Activated naive CD8-positive, alpha-beta T cell treated with anti-CD3 and anti-CD28 coated beads, Interleukin-2, amount 50 U/mL, for 16 hours (primary cell): ENCODE results near the gene MLXIPL.
"Not testable (repeated sequence)": the region's sequence is repeated elsewhere in the genome, so short reads cannot be mapped to it uniquely, and the experiment has no call there.

Experiments used
- DNase-seq: peaks from one replicate; pipeline ENCODE4 v3.0.0-alpha.2; 2020; ENCODE audit warnings: low read depth, low spot score

MLXIPL gene

DNA sequence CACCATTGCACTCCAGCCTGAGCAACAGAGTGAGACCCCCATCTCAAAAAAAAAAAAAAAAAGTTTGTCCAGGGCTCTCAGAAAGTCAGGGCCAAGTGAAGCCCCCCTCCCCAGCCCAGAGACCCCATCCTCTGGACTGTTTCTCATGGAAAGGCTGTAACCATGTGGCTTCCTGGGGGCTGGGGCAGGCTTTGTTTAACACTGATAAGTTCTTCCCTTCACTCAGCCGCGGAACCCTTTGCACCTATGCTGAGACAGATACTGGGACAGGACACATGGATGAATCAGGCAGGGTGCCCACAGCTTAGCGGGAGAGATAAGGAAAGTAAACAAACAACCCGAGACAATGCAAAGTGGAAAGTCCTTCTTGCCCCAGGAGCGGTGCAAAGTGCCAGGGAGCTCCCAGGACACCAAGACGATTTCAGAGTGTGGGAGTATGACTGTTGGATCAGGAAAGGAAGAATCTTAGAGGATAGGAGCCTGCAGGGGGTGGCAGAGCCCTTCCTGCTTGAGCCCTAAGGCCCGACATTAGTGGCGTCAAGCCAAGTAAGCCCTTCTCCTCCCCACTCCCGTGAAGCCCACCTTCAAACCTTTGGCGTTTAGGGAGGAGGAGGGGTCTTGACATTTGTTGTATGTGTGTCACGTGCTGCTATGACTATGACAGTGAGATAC, 11.6 kb downstream of the MLXIPL start:
- no peak for DNase-seq

DNA sequence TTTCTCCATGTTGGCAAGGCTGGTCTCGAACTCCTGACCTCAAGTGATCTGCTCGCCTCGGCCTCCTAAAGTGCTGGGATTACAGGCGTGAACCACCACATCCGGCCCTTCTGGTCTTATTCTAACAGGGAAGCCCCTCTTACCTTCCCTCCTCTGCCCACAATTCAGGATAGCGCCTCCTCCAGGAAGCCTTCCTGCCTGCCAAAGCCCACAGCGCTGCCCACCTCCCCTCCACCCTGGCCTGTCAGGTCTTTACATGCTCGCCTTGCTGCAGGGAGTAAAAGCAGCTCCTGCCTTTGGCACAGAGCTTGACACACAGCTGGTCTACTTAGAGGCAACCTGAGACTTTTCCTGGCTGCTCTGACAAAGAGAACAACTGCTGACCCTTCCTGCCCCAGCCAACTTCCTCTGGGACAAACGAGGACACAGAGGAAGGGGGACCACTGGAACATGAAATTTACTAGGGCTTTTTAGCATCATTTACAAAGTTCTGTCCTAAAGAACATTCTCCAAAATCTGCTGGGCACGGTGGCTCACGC, 13.2 kb downstream of the MLXIPL start:
- DNase-seq = no peak

DNA sequence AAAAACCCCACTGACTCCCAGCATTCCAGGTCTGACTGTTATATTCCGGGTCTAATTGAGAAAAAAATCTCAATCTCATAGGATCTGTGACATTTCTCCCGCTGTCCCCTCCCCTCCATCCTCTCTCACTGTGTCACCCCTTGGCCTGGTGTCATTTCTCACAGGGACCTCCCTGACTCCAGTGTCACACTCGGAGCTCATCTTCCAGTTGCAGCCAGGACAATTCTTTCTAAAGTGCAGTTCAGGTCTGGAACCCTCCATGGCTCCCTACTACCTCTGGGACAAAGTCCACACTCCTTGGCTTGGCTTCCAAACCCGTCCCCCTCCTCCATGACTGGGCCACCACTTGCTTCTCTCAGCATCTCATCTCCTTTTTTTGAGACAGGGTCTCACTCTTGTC, 14.2 kb downstream of the MLXIPL start:
- no peak for DNase-seq

DNA sequence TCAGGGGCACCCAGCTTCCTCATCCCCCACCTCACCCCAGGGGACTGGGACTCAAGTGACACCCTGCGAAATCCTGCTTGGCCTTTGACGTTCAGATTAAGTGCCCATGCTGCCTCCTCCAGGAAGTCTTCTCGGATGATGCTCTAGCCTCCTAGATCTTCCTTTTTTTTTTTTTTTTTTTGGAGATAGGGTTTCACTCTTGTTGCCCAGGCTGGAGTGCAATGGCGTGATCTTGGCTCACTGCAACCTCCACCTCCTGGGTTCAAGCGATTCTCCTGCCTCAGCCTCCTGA, 16.7 kb downstream of the MLXIPL start:
- DNase-seq = not testable (repeated sequence)

DNA sequence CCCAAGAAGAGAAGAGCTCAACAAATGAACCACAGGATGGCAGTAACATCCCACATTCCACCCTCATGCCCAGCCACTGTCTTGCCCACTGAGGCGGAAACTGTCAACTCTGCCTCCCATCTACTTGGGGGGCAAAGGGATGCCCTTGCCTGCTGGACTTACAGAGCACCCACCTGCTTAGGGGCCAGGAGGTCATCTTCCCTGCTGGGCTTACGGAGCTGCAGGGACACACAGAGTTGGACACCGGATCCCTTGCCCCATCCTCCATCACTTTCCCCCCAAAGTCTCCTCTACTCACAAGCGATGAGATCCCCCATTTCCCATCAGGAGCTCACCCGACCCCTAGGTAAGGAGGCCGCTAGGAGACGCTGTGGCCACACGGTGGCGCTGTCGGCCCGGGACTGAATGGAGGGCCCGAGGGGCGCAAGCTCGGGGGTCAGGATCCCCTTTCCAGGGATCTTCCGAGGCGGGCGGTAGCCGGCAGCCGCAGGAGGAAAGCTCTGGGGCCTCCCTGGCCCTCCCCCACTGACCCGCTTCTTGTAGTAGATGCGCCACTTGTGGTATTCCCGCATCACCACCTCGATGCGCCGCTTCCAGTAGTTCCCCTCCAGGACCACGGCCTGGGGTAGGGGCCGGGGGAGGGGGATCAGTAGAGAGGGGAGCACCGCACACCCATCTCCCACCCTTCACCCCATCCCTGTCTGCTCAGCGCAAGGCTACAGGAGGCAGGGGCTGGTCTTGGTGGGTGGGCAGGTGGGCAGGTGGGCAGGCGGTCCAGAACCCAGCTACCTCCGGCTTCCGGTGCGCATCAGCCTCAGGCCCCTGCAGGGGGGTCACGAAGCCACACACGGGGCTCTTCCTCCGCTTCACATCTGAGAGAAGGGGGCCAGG, 17.3 kb downstream of the MLXIPL start:
- DNase-seq = peak; percentile 49

DNA sequence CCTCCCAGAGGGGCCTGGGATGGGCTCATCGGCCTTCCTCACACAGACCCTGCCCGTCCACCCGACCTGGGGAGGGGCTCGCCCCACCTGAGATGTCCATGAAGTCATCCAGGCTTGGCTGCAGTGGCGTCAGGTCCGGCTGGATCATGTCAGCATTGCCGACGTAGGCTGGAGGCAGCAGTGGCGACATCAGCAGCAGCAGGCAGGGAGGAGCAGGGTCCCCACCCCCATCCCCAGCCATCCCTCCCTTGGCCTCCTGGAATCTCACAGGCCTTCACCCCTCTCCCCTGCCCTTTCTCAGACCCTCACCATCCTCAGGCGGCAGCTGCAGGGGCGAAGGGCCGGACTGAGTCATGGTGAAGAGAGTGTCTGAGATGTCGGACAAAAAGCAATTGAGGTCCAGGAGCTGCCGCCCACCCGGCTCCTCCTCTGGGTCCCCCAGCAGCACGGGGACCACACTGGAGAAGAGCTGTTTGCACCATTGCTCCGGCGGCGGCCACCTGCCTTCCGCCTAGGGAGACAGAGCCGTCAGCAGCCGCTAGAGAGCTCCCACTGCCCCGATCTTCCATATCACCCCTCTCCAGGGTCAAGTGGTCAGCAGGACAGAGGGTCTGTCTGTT, 18.6 kb downstream of the MLXIPL start:
- no peak for DNase-seq

DNA sequence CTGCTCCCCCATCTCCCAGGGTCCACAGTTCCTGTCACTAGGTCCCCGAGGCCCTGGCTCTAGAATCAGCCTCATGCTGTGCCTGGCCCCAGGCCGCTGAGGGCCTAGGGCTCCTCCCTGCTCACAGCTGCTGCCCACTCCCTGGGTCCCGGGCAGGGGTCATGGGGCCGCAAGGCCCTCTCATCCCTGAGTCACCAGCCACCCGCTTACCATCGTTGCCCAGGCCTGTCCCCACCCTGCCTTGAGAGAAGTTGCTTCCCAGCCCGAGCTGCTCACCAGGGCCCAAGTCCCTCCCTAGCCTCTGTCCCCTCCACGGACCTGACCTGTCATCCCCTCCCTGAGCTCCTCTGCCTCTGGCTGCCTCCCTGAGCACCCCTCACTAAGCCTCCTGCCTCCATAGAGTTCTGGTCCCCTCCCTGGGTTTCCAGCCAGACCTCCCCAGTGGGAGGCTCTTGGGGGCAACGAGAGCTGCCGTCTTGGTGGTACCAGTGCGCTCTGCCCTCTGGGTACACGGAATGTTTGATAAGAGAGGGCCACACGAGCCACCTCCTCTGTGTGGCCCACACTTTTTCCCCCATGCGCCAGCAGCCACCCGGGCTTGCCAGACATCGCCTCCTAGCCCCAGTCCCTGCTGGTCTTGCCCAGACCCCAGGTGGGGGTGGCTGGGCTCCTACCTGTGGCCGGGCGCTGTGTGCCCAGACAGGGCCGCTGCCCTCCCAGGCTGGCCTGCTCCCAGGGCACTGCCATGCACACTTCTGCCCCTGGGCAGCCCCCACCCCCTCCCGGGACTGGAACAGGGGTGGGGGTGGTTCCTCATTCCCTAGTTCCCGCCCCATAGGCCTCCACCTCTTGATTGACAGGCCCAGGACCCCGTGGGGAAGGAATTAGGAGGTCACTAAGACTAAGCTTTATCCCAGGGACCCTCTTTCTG, 21.3 kb downstream of the MLXIPL start:
- no peak for DNase-seq

DNA sequence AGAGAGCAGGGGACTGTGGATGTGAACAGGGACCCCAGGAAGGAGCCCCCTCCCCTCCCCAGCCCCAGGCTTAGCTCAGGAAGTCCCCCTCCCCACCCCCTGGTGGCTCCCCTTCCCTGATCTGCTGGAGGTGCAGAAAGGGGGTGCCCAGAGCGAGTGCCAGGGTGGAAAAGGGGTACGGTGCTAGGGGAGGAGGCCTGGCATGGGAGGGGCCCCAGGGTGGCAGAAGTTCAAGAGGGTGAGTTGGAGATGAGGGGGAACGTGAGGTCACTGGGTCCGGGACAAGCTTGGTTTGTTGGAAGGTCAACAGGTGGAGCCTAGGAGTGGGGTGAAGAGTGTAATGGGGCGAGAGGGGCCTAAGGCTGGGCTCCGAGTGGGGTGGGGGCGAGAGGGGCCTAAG, 24.4 kb downstream of the MLXIPL start:
- DNase-seq = no peak

DNA sequence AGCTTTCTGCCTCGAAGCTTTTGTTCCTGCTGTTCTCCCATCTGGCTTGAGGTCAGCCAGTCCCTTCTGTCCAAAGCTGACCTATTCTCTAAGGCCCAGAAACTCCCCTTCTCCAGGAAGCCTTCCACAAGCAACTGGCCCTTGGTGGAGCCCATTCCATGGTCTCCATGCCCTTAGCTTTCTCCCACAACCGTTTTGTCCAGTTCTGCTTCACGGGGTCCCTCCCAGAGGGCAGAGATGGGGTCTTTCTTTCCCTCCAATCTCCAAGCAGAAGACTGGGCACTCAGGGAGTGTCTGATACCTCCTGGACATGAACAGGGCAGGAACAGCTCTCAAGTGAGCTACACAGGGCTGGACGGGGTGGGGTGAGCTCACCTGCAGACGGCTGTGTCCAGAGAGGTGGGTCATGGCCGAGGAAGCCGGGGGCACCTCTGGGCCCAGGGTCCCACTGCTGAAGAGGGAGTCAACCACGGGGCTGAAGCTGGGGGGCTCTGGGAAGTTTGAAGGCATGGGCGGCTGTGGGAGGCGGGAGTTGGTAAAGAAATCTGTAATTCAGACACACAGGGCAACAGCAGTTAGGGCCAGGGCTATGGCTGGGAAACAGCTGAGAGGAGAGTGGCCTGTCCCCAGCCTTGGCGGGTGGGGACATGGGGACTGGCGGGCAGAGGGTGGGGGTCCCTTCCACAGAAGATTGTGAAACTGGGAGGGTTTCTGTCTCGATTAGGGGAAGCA, 25.0 kb downstream of the MLXIPL start:
- no peak for DNase-seq

DNA sequence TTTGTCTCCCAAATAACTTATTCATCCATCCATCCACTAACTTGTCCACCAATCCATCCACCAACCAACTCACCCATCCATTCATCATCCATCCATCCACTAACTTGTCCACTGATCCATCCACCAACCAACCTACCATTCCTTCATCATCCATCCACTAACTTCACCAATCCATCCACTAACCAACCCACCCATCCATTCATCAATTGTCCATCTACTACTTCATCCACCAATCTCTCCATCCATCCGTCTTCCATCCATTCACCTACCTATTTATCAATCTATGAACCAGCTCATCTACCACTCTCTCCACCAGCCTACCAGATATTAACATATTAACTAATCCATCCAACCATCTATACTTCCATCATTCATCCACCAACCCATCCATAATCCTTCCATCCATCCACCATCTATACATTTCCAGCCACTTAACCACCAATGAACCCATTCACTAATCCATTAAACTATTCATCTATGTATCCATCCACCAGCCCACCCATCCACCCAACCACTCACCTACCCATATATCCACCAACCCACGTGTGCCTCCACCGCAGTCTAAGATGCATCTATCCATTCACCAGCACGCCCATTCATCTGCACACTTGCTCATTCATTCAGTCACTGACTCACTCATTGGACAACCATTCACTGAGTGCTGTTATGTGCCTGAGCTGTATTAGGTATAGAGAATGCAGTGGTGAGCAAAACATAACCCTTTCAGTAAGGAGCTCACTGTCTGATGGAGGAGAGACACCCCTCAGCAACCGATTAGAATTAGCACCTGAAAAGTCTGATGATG, 26.1 kb downstream of the MLXIPL start:
- DNase-seq = no peak

DNA sequence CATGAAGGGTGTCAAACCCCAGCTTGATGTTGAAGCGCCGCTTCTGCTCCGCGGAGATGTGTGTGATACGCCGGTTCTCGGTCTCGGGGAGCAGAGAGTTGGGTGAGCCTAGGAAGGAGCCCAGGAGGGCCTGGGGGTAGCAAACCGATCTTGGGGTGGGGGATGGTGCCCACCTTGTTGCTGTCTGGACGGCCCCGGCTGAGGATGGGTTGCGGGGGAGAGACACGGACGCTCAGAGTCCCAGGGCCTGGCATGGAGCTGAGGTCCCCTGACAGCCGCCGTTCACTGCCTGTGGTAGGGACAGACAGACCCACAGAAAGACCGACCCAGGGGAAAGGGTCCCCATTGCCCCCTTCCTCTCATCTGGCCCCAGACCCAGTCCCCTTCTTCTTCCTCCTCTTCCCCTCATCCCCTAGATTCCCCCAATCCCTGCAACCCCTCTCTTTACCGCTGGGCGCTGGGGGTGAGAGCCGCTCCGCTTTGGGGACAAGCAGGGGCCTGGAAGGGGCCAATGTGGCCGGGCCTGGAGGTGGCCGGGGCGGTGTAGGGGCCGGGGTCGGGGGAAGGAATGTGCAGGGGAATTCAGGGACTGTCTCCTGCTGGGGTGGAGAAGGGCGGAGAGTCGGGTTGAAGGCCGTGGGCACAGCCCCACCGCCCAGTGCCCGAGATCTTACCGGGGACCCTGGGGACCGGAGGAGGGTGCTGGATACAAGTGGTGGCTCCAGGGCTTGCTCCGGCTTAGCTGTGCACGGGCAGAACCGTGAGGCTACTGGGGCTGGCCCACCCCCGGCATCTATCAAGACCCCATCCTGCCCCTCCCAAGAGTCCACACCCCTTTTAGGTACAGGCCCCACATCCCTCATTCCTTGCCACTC, 27.9 kb downstream of the MLXIPL start:
- DNase-seq = no peak

DNA sequence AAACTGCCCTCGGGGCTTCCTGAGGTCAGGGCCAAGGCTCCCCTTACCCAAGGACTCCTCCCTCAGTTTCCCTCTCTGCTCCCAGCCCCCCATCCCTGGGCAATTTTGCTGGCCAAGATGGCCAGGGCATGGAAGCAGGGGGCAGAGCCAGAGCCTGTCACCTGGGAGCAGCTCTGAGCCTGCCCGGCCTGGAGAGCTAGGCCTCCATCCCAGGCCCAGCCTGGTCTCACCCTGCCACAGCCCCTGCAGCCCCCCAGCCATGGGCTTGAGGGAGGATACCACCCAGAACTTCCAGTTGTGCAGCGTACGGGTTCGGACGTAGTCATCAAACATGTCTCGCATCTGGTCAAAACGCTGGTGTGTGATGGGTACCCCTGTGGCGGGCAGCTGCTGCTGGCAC, 29.0 kb downstream of the MLXIPL start:
- DNase-seq = no peak

DNA sequence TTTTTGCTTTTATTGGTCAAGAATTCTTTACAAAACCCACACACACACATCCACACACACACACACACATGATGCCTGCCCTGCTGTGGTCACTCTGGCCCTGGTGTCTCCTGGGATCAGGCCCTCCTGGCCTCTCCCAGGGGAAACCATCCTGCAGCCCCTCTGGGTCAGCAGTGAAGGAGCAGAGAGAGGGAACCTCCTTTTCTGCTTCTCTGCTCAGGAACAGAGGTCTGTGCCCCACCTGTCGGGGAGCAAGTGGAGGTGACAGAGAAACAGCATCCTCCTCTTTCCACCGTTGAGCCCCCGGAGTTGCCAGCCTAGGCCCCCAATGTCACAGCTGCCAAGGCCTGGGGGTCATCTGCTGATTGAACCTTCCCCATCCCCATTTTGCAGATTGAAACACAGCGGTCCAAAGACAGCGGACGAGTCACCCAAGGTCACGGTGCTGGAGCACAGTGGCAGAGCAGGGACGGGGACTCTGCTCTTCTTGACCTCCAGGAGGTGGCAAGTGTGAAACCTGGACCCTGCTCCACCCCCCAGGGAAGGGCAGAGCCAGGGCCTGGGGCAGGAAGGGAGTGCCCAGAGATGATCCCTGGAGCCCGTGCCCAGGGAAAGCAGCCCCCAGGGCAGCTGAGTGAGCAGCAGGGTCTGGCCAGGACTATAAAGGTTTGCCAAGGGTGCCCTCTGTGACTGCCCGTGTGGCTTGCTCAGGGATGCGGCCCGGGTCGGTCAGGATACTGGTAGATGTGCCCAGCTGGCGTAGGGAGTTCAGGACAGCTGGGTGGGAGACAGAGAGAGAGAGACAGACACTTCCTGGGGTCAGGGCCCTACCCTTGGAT, 30.9 kb downstream of the MLXIPL start:
- DNase-seq = no peak

DNA sequence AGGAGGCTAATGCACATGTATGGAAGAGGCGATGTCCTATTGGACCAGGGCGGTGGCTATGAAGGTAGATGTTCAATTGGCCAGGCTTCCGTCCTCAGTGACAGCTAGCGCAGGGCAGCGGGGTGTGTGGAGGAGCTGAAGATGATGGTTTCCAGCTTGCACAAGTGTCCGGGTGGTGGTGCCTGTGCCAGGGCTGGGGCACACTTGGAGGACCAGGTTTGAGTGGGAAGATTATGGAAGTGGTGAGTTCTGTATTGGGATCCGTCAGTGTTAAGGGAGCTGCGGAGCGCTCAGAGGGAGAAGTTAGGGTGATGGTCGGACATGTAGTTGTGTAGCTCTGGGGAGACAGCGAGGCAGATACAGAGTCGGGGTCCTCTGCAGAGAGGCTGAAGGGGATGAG, 37.4 kb downstream of the MLXIPL start:
- DNase-seq = no peak

DNA sequence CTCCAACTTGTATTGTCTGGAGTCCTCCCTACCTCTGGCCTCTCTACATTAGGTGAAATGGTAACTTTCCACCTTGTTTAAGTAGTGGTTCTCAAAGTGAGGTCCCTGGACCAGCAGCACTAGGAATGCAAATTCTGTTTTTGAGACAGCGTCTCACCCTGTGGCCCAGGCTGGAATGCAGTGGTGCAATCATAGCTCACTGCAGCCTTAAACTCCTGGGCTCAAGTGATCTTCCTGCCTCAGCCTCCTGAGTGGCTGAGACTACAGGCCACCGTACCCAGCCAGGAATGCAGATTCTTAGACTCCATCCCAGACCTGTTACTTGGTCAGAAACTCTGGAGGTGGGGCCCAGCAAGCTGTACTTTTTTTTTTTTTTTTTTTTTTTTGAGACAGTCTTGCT, 39.1 kb downstream of the MLXIPL start:
- DNase-seq = no peak

DNA sequence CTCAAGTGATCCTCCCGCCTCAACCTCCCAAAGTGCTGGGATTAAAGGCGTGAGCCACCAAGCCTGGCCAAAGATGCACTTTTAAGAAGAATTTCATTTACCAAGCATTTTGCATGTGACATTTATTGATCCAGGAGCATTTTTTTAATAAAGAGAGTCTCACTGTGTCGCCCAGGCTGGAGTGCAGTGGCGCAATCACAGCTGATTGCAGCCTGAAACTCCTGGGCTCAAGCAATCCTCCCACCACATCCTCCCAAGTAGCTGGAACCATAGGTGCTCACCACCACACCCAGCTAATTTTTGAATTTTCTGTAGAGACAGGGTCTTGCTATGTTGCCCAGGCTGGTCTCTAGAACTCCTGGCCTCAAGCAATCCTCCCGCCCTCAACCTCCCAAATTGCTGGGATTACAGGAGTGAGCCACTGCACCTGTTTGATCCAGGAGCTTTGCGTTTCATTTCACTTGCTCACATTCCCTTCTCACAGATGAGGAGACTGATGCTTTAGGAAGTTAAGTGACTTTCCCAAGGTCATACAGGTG, 41.6 kb downstream of the MLXIPL start:
- no peak for DNase-seq

DNA sequence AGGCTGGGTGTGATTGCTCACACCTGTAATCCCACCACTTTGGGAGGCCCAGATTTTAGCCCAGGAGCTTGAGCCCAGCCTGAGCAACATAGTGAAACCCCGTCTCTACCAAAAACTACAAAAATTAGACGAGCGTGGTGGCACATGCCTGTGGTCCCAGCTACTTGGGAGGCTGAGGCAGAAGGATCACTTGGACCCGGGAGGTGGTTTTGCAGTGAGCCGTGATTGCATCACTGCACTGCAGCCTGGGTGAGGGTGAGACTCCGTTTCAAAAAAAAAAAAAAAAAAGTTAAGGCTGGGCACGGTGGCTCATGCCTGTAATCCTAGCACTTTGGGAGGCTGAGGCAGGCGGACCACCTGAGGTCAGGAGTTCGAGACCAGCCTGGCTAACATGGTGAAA, 43.3 kb downstream of the MLXIPL start:
- not testable (repeated sequence) for DNase-seq
